ENCODE measurements around the gene TCERG1L. TPM values are rescaled to one million over a fixed set of nuclear protein-coding genes. Genes with fewer than 3 reads are reported as not detected.

TCERG1L gene
- total RNA-seq, 1 donor from 2014 or later: not detected

DNA sequence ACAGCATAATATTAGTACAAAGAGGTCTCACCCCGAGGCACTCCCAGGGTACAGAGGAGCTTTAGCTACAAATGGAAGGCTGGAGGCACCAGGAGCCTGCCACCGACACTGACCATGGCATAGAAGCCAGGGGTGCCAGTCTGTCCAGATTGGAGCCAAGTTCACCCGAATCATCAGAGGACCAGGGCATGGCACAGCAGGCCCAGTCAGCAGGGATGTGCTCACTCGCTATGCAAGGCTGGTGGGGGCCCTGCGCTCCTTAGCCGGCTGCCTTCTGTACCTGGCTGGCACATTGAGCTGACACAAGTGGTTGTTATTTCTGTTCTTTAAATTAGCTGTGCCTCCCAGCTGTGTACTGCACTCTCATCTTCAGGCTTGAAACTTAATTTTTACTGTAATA is 149.3 kb downstream of the TCERG1L start:
- no peaks in the 10 kb centered on the region for H3K27me3 ChIP-seq
- intact Hi-C loops (cut with DNase I): no loop called here
- H3K9me3 ChIP-seq: no peaks in the 10 kb centered on the region
- no peak overlapping the region for H3K4me3 ChIP-seq
- no peaks in the 10 kb centered on the region for H3K4me1 ChIP-seq
- H3K36me3 ChIP-seq: no peaks in the 10 kb centered on the region
- no peak for DNase-seq (ENCODE audit: extremely low spot score in 2 of 2)
- no peak overlapping the region for H3K27ac ChIP-seq
- TF ChIP-seq POLR2A (IDR thresholded peaks at IDR 0.05) (no peak), POLR2AphosphoS5 (IDR thresholded peaks at IDR 0.05; ENCODE audit: insufficient read depth in 1 of 2, low read depth in 1 of 2) (no peak)
- TF ChIP-seq, protein P1, sequence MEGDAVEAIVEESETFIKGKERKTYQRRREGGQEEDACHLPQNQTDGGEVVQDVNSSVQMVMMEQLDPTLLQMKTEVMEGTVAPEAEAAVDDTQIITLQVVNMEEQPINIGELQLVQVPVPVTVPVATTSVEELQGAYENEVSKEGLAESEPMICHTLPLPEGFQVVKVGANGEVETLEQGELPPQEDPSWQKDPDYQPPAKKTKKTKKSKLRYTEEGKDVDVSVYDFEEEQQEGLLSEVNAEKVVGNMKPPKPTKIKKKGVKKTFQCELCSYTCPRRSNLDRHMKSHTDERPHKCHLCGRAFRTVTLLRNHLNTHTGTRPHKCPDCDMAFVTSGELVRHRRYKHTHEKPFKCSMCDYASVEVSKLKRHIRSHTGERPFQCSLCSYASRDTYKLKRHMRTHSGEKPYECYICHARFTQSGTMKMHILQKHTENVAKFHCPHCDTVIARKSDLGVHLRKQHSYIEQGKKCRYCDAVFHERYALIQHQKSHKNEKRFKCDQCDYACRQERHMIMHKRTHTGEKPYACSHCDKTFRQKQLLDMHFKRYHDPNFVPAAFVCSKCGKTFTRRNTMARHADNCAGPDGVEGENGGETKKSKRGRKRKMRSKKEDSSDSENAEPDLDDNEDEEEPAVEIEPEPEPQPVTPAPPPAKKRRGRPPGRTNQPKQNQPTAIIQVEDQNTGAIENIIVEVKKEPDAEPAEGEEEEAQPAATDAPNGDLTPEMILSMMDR (IDR thresholded peaks at IDR 0.05): no peak

- Histone ChIP-seq H3K27me3 (no peaks in the 10 kb centered on the region), H3K4me3 (no peak overlapping the region), H3K27ac (no peak overlapping the region), H3K36me3 (no peaks in the 10 kb centered on the region), H3K9me3 (no peaks in the 10 kb centered on the region), H3K4me1 (no peaks in the 10 kb centered on the region)
- intact Hi-C loops (cut with DNase I): no loop called here
- TF ChIP-seq, protein P1 (IDR thresholded peaks at IDR 0.05): no peak
- TF ChIP-seq POLR2AphosphoS5 (IDR thresholded peaks at IDR 0.05; ENCODE audit: insufficient read depth in 1 of 2, low read depth in 1 of 2): no peak
- TF ChIP-seq POLR2A (IDR thresholded peaks at IDR 0.05): no peak
- DNase-seq (ENCODE audit: extremely low spot score in 2 of 2): no peak
Measured at GRCh38 chr10:131161087-131161486, 150.4 kb downstream of the TCERG1L start.

GRCh38 chr10:131160219-131160875 is 151.2 kb downstream of the TCERG1L start:
- intact Hi-C loops (cut with DNase I): no loop called here
- no peak overlapping the region for H3K27ac ChIP-seq
- H3K36me3 ChIP-seq: no peaks in the 10 kb centered on the region
- TF ChIP-seq, protein P1 (IDR thresholded peaks at IDR 0.05): no peak
- TF ChIP-seq POLR2A (IDR thresholded peaks at IDR 0.05) (no peak), POLR2AphosphoS5 (IDR thresholded peaks at IDR 0.05; ENCODE audit: insufficient read depth in 1 of 2, low read depth in 1 of 2) (no peak)
- H3K9me3 ChIP-seq: no peaks in the 10 kb centered on the region
- H3K27me3 ChIP-seq: no peaks in the 10 kb centered on the region
- no peaks in the 10 kb centered on the region for H3K4me1 ChIP-seq
- no peak overlapping the region for H3K4me3 ChIP-seq
- DNase-seq (ENCODE audit: extremely low spot score in 2 of 2): no peak

DNA sequence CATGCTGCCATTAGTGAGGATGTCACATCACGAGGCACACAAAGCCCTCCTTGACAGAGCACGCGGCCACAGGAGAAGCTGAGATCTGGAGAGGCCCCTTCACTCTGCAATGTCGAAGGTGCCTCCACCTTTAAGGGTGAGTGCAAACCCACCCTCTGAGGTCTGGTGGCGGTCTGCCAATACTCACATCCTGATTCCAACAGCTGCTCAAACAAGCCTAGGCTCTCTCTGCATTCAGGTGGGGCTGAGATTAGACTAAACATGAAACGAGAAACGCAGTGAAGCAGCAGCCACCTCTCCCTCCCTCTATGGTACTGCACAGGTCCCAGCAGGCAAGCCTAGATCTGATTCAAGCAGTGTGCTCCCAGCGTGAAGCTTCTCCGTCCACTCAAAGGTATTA is 151.8 kb downstream of the TCERG1L start:
- H3K27me3 ChIP-seq: no peaks in the 10 kb centered on the region
- no peaks in the 10 kb centered on the region for H3K36me3 ChIP-seq
- TF ChIP-seq POLR2AphosphoS5 (IDR thresholded peaks at IDR 0.05; ENCODE audit: insufficient read depth in 1 of 2, low read depth in 1 of 2) (no peak), POLR2A (IDR thresholded peaks at IDR 0.05) (no peak)
- TF ChIP-seq, protein P1 (IDR thresholded peaks at IDR 0.05): no peak
- H3K4me3 ChIP-seq: no peak overlapping the region
- H3K4me1 ChIP-seq: no peaks in the 10 kb centered on the region
- intact Hi-C loops (cut with DNase I): no loop called here
- no peak overlapping the region for H3K27ac ChIP-seq
- DNase-seq (ENCODE audit: extremely low spot score in 2 of 2): no peak
- H3K9me3 ChIP-seq: no peaks in the 10 kb centered on the region

DNA sequence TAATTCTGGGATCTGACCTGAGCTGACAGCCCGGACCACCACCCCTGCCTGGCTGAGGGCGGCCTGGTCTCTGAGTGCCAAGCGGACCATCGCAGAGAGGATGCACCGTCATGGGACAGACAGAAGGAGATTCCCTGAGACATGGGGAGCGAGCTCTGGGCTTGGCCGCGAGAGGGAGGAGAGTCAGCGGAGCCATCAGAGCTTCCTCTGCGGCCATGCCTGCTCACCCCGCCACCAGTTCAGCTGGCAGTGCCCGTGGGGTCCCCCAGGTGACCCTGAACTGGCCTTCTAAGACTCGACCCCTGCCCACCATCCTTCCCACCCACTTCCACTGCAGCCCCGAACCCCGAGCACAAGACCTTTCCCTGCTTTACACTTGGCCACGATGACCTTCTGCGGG is 152.8 kb downstream of the TCERG1L start:
- no peak overlapping the region for H3K27ac ChIP-seq
- no peaks in the 10 kb centered on the region for H3K36me3 ChIP-seq
- no peaks in the 10 kb centered on the region for H3K27me3 ChIP-seq
- H3K4me3 ChIP-seq: no peak overlapping the region
- TF ChIP-seq POLR2A (IDR thresholded peaks at IDR 0.05) (no peak), POLR2AphosphoS5 (IDR thresholded peaks at IDR 0.05; ENCODE audit: insufficient read depth in 1 of 2, low read depth in 1 of 2) (no peak)
- TF ChIP-seq, protein P1 (IDR thresholded peaks at IDR 0.05): no peak
- intact Hi-C loops (cut with DNase I): no loop called here
- no peaks in the 10 kb centered on the region for H3K4me1 ChIP-seq
- H3K9me3 ChIP-seq: no peaks in the 10 kb centered on the region
- DNase-seq (ENCODE audit: extremely low spot score in 2 of 2): no peak
